ENCODE results near the gene EXOC3L4. TPM values are rescaled to one million over a fixed set of nuclear protein-coding genes. Genes with fewer than 3 reads are reported as not detected.
A peak's percentile ranks its signal among the peaks of the same experiment; 100 is the strongest.

EXOC3L4 gene
- total RNA-seq, 1 experiment from 2014 or later, result 6.3 TPM

DNA sequence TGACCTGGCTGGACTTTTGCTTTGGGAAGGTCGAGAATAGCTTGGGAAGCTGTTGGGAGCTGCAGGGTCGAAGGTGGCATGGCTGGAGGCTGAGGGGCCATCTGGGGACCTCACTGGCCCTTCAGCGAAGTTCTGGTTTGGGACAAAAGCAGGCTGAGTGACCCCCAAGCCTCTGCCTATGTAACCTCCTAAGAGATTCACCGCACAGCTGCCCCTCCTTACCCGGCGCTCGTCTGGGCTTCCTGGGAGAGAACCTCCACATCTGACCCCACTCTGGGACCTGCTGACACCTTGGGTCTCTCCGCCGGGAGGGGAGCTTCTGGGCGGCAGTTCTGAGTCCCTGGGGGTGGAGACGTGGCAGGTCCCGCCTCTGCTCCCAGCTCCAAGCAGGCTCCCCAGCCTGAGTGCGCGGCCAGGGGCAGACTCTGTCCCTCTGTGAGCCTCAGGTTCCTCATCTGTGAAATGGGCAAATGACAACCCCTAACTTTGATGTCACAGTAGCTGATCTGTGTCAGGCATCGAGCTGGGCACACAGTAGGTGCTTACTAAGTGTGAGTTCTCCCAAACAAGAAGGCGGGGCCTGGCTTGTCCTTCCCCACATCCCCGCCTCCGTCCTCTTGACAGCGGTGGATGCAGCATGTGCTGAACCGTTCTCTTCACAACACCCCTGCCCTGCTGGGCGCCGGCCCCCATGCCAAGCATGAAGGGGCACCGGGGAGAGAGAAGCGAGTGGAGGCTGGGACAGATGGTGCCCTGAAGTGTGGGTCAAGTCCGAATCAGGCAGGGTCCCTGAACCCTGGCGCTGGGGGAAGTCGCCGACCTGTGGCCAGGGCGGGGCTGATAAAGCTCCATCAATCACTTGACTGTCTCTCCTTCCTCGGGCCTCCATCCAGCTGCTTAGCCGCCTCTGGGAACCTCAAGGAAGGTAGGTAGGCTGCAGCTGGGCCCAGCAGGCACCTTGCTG, 3.8 kb downstream of the EXOC3L4 start:
- intact Hi-C loops (cut with micrococcal nuclease; ENCODE audit: unreplicated experiment), result no loop called here
- H3K9me3 Mint-ChIP-seq (ENCODE audit: unreplicated experiment), result no peaks in the 10 kb centered on the region
- peaks cover 18% of the 10 kb centered on the region for H3K4me1 Mint-ChIP-seq (ENCODE audit: low read depth, unreplicated experiment)
- CTCF ChIA-PET, result interaction anchor here (0.6 to 2.2 kb wide), 3 partner anchors 29 to 442 kb away, joined by 3 to 5 read pairs (median 3); no protein-coding TSS in a partner anchor
- BruUV-seq (replicated peaks), result no TSS peak
- peak overlapping the region; percentile 36 for H3K27ac Mint-ChIP-seq (ENCODE audit: unreplicated experiment)
- Histone ChIP-seq H3K9me3 (no peaks in the 10 kb centered on the region), H3K4me3 (ENCODE audit: low read depth, low read length) (no peak overlapping the region), H3K27me3 (replicated peaks; ENCODE audit: control insufficient read depth, insufficient read depth, low read length) (no peaks in the 10 kb centered on the region), H3K36me3 (ENCODE audit: control insufficient read depth, insufficient read depth, low read length) (no peaks in the 10 kb centered on the region), H3K4me1 (peaks cover 56% of the 10 kb centered on the region)
- DNase-seq, result no peak
- H3K36me3 Mint-ChIP-seq (ENCODE audit: insufficient read depth, unreplicated experiment), result peaks cover under 1% of the 10 kb centered on the region
- no peaks in the 10 kb centered on the region for H3K27me3 Mint-ChIP-seq (ENCODE audit: insufficient read depth, unreplicated experiment)
- POLR2A ChIA-PET, result interaction anchor here (0.6 kb wide), 1 partner anchor 13 kb away, joined by 4 read pairs; no protein-coding TSS in a partner anchor
- H3K4me3 Mint-ChIP-seq (ENCODE audit: unreplicated experiment), result no peak overlapping the region
- no peak for TF ChIP-seq CTCF (IDR thresholded peaks at IDR 0.05; ENCODE audit: insufficient read depth in 1 of 2, low read depth in 1 of 2, low read length in 1 of 2, severe bottlenecking in 1 of 2, unreplicated experiment in 1 of 2)

GRCh38 chr14:103099081-103099732, 4.7 kb downstream of the EXOC3L4 start:
- POLR2A ChIA-PET, result interaction anchor here (0.6 kb wide), 1 partner anchor 14 kb away, joined by 4 read pairs; no protein-coding TSS in a partner anchor
- no peaks in the 10 kb centered on the region for H3K9me3 Mint-ChIP-seq (ENCODE audit: unreplicated experiment)
- H3K4me3 Mint-ChIP-seq (ENCODE audit: unreplicated experiment), result peak overlapping the region; percentile 37
- H3K36me3 Mint-ChIP-seq (ENCODE audit: insufficient read depth, unreplicated experiment), result peaks cover 6% of the 10 kb centered on the region
- no peaks in the 10 kb centered on the region for H3K36me3 ChIP-seq (ENCODE audit: control insufficient read depth, insufficient read depth, low read length)
- H3K4me1 ChIP-seq, result peaks cover 57% of the 10 kb centered on the region
- CTCF ChIA-PET, result interaction anchor here (0.6 to 2.2 kb wide), 2 partner anchors 28 to 441 kb away, joined by 3 to 5 read pairs; no protein-coding TSS in a partner anchor
- intact Hi-C loops (cut with micrococcal nuclease; ENCODE audit: unreplicated experiment), result no loop called here
- peaks cover 18% of the 10 kb centered on the region for H3K4me1 Mint-ChIP-seq (ENCODE audit: low read depth, unreplicated experiment)
- H3K27me3 Mint-ChIP-seq (ENCODE audit: insufficient read depth, unreplicated experiment), result no peaks in the 10 kb centered on the region
- no peak for TF ChIP-seq CTCF (IDR thresholded peaks at IDR 0.05; ENCODE audit: insufficient read depth in 1 of 2, low read depth in 1 of 2, low read length in 1 of 2, severe bottlenecking in 1 of 2, unreplicated experiment in 1 of 2)
- no peaks in the 10 kb centered on the region for H3K9me3 ChIP-seq
- no TSS peak for BruUV-seq (replicated peaks)
- DNase-seq, result peak; percentile 77 to 84
- H3K27ac Mint-ChIP-seq (ENCODE audit: unreplicated experiment), result no peak overlapping the region
- H3K4me3 ChIP-seq (ENCODE audit: low read depth, low read length), result 0 out of 2 replicates have a peak overlapping the region, but pooled peaks have one; percentile 15
- no peaks in the 10 kb centered on the region for H3K27me3 ChIP-seq (replicated peaks; ENCODE audit: control insufficient read depth, insufficient read depth, low read length)

GRCh38 chr14:103099733-103100280, 5.3 kb downstream of the EXOC3L4 start:
- peaks cover 16% of the 10 kb centered on the region for H3K4me1 Mint-ChIP-seq (ENCODE audit: low read depth, unreplicated experiment)
- H3K4me1 ChIP-seq, result peaks cover 57% of the 10 kb centered on the region
- no peak overlapping the region for H3K4me3 Mint-ChIP-seq (ENCODE audit: unreplicated experiment)
- H3K9me3 ChIP-seq, result no peaks in the 10 kb centered on the region
- 0 out of 2 replicates have a peak overlapping the region, but pooled peaks have one; percentile 10 for H3K4me3 ChIP-seq (ENCODE audit: low read depth, low read length)
- no peaks in the 10 kb centered on the region for H3K27me3 Mint-ChIP-seq (ENCODE audit: insufficient read depth, unreplicated experiment)
- no peak overlapping the region for H3K27ac Mint-ChIP-seq (ENCODE audit: unreplicated experiment)
- no peaks in the 10 kb centered on the region for H3K9me3 Mint-ChIP-seq (ENCODE audit: unreplicated experiment)
- intact Hi-C loops (cut with micrococcal nuclease; ENCODE audit: unreplicated experiment), result no loop called here
- no peaks in the 10 kb centered on the region for H3K27me3 ChIP-seq (replicated peaks; ENCODE audit: control insufficient read depth, insufficient read depth, low read length)
- H3K36me3 ChIP-seq (ENCODE audit: control insufficient read depth, insufficient read depth, low read length), result no peaks in the 10 kb centered on the region
- no peak for DNase-seq
- no TSS peak for BruUV-seq (replicated peaks)
- ChIA-PET CTCF (interaction anchor here (0.6 to 2.2 kb wide), 2 partner anchors 10 to 27 kb away, joined by 5 read pairs; no protein-coding TSS in a partner anchor), POLR2A (no interaction called here)
- peaks cover 8% of the 10 kb centered on the region for H3K36me3 Mint-ChIP-seq (ENCODE audit: insufficient read depth, unreplicated experiment)
- no peak for TF ChIP-seq CTCF (IDR thresholded peaks at IDR 0.05; ENCODE audit: insufficient read depth in 1 of 2, low read depth in 1 of 2, low read length in 1 of 2, severe bottlenecking in 1 of 2, unreplicated experiment in 1 of 2)
